Right renal cortex interstitium (tissue), 3 donors: Measurements from ENCODE around the gene MGAT4B. TPM values are rescaled to one million over a fixed set of nuclear protein-coding genes. Genes with fewer than 3 reads are reported as not detected.
"Not testable (repeated sequence)": the region's sequence is repeated elsewhere in the genome, so short reads cannot be mapped to it uniquely, and the experiment has no call there.

Experiments used
- DNase-seq, 3 donors: peaks; one replicate each; pipeline ENCODE4 v3.0.0-alpha.2; 2013; ENCODE audit warnings: low read depth in 3 of 3, low spot score in 2 of 3
- polyA plus RNA-seq, 3 donors: library from polyadenylated mRNA; unstranded; fragments of 120-200 nt; gene quantifications; one replicate each; pipeline ENCODE4 v1.2.1, GENCODE V29; 2013; ENCODE audit not compliant: insufficient read length in 3 of 3

The MGAT4B gene
- polyA plus RNA-seq, 3 donors = 171 to 187 (median 176) TPM

GRCh38 chr5:179795863-179796833 lies 10.5 kb downstream of the MGAT4B start:
- DNase-seq = no peak

- no peak for DNase-seq
These were observed 11.4 kb downstream of the MGAT4B start for GRCh38 chr5:179795049-179795862.

- no peak for DNase-seq
These were observed 12.1 kb downstream of the MGAT4B start for GRCh38 chr5:179794575-179794974.

- no peak for DNase-seq
These were observed 12.5 kb downstream of the MGAT4B start for GRCh38 chr5:179794171-179794570.

GRCh38 chr5:179793468-179794139 lies 13.1 kb downstream of the MGAT4B start, which contains the start of gene LTC4S:
Gene LTC4S, plus strand, starts transcription at chr5:179793986. Its CDS starts 95 bp downstream, at chr5:179794081.
- no peak for DNase-seq

- DNase-seq = no peak
These were observed 13.8 kb downstream of the MGAT4B start for GRCh38 chr5:179792612-179793467.

- DNase-seq = no peak
These were observed 14.6 kb downstream of the MGAT4B start for GRCh38 chr5:179791881-179792611.

GRCh38 chr5:179789278-179789677 lies 17.4 kb downstream of the MGAT4B start:
- DNase-seq = not testable (repeated sequence)

- DNase-seq = no peak
These were observed 18.3 kb downstream of the MGAT4B start for GRCh38 chr5:179788193-179788854.

- DNase-seq = no peak
These were observed 19.8 kb downstream of the MGAT4B start for GRCh38 chr5:179786861-179787260.

GRCh38 chr5:179783128-179783527 lies 23.5 kb downstream of the MGAT4B start:
- no peak for DNase-seq

- no peak for DNase-seq
These were observed 24.8 kb downstream of the MGAT4B start for GRCh38 chr5:179781846-179782245.

GRCh38 chr5:179780362-179780761 lies 26.3 kb downstream of the MGAT4B start:
- no peak for DNase-seq

GRCh38 chr5:179779826-179780225 lies 26.8 kb downstream of the MGAT4B start:
- DNase-seq = no peak

- no peak for DNase-seq
These were observed 28.1 kb downstream of the MGAT4B start for GRCh38 chr5:179778591-179778990.

- DNase-seq = no peak
These were observed 28.8 kb downstream of the MGAT4B start for GRCh38 chr5:179777909-179778308.

GRCh38 chr5:179777456-179777855 lies 29.2 kb downstream of the MGAT4B start:
- DNase-seq = no peak

GRCh38 chr5:179776411-179776938 lies 30.2 kb downstream of the MGAT4B start:
- DNase-seq = no peak
